SH-SY5Y (cell line): ENCODE data around the gene KBTBD8.

Source experiments
- GATA2 ChIP-seq: IDR thresholded peaks from 2 replicates; pipeline ENCODE4 v1.6.1; 2011; ENCODE audit warnings: mild to moderate bottlenecking, low read depth, low read length
- GATA3 ChIP-seq: IDR thresholded peaks from 2 replicates; pipeline ENCODE4 v1.6.1; 2011; ENCODE audit warnings: low read depth, mild to moderate bottlenecking, low read length, moderate library complexity

- TF ChIP-seq GATA3 (no peak), GATA2 (no peak)
These were observed 19.1 kb downstream of the KBTBD8 start for GRCh38 chr3:67017211-67017610.
